SHP77 treated with DMSO at 0.1 percent for 48 hours (cell line): ENCODE results near the gene CNOT2.

Experiments used
- DNase-seq: peaks from one replicate; lab custom pipeline; 2025; lab: John Stamatoyannopoulos, UW

The CNOT2 gene

GRCh38 chr12:70242695-70243509 is at the start of gene CNOT2:
Gene CNOT2, plus strand, starts transcription at chr12:70243433. Its CDS starts 34,794 bp downstream, at chr12:70278227.
- DNase-seq, result peak; percentile 69

GRCh38 chr12:70194076-70194475 is 49.2 kb upstream of the CNOT2 start:
- DNase-seq, result no peak

DNA sequence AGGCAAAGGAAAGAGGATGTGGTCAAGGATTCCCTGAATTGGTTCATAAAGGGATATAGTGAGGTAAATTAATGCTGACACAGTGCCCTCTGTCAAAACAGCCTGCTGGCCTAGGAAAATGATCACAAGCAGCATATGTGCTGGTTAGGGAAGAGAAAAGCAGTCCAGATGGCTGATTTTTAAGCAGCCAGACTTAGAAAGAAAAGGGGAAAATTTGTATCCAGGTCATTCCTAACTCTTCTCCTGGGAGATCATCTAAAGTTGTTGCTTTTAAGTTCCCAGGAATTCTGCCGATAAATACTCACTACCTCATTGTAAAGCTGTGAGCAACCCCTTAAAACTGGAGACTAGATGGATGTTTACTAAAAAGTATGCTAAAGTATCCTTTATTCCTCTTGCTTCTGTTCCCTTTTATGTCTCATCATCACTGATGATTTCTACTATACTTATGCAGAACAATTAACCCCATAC is 46.4 kb upstream of the CNOT2 start:
- no peak for DNase-seq

DNA sequence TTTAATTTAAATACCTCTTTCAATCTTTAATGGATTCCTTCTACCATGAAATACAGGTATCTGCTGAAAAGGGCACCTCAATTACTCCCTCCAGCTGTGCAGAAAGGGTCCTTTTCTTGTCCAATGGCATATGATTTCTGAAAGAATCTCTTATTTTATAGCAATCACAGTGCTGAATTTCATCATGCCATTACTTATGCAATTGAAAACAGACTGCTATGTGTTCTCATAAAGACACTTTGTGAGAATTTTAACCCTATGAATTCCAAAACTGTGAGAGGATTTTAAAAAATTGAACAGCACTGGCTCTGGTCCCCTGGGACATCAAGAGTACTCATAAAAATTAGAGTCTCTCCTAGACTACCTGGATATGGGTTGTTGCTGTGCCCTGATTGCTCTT is 45.9 kb upstream of the CNOT2 start:
- no peak for DNase-seq

DNA sequence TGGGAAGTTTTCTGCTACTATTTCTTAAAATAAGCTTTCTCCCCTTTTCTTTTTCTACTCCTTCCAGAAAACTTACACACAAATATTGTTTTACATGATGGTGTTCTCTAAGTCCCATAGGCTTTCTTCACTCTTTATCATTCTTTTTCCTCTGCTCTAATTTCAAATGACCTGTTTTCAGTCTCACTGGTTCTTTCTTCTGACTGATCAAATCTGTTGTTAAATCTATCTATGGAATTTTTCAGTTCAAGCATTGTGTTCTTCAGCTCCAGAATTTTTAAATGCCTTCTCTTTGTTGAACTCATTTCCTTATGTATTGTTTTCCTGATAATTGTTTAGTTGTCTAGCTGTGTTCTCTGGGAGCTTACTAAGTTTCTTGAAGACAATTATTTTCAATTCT is 29.5 kb upstream of the CNOT2 start:
- no peak for DNase-seq

- DNase-seq, result no peak
Measured at GRCh38 chr12:70214972-70215617, 28.1 kb upstream of the CNOT2 start.

DNA sequence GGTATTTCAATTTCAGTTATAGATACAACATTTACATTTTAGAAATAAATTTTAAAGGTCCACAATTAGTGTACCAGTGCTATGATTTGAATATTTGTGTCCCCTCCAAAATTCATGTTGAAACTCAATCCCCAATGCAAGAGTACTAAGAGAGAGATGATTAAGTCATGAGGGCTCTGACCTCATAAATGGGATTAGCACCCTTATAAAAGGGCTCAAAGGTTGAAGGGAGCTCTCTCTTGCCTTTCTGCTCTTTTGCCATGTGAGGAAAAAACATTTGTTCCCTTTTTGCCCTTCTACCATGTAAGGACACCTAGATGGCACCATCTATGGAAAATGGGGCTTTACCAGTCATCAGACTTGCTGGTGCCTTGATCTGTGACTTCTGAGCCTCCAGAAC is 25.8 kb upstream of the CNOT2 start:
- no peak for DNase-seq

DNA sequence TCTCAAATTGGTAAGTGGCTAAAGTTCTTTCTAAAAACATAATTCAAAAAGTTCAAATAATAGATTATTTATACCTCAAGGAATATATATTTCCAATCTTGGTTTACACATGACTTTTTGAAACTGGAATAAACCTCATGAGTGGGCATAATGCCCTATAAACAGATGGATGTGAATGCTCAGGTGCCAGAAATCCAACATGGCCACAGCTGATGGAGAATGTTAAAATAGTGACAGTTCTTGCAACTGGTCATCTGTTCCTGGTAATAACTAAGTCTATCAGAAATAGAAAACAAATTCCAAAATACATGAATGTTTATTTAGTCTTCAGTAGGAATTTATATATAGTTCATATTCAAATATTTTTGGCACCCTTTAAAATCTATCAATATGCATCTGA is 21.6 kb upstream of the CNOT2 start:
- DNase-seq, result no peak

- DNase-seq, result no peak
Measured at GRCh38 chr12:70227911-70228310, 15.3 kb upstream of the CNOT2 start.

DNA sequence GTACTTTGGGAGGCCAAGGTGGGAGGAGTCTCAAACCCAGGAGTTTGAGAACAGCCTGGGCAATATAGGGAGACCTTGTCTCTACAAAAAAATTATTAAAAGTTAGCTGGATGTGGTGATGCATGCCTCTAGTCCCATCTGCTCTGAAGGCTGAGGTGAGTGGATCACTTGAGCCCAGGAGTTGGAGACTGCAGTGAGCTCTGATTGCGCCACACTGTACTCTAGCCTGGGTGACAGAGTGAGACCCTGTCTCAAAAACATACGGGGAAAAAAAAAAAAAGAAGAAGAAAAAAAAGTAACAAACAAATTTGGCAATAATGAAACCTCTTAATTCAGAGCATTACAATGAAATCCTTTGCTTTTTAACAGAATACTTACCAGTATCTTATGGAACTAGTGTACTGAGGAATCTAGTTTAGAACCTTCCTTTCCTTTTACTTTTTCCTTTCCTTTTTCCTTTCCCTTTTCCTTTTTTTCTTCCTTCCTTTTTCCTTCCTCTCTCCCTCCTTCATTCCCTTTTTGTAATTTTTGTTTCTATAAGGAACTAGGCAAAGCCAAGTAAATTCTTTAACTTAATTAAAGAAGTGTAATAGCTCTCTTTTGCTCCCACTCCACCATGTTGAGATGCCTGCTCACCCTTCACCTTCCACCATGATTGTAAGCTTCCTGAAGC is 12.2 kb upstream of the CNOT2 start:
- DNase-seq, result no peak

DNA sequence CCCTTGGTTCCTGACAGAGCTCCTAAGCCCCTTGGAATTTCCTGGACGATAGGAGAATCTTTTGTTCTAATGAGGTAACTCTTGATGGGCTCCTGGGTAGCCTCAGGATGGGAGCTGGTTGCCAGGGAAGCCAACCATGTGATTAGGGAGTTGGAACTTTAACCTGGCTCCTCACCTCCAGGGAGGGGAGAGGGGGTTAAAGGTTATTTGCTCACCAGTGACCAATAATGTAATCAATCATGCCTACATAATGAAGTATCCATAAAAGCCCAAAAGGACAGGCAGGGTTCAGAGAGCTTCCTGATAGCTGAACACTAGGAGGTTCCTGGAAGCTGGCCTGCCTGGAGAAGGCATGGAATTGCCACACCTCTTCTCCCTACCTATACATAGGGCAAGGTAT is 6.2 kb upstream of the CNOT2 start:
- no peak for DNase-seq

DNA sequence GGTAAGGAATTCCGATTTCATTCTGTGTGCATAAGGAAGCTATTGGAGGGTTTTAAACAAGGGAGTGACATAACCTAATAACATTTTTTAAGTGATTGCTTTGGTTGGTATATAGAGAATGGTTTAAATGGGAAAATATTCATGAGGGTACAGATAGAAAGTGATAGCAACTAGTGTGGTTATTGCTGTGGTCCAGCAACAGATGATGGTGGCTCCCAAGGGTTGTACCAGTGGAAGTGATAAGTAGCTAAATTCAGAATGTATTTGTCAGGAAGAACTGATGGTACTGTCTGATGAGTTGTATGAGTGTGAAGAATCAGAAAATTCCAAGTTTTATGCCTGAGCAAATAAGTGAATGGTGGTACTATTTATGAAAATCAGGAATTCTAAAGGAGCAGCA is 2.6 kb upstream of the CNOT2 start:
- no peak for DNase-seq

- DNase-seq, result no peak
Measured at GRCh38 chr12:70241845-70242244, 1.4 kb upstream of the CNOT2 start.

DNA sequence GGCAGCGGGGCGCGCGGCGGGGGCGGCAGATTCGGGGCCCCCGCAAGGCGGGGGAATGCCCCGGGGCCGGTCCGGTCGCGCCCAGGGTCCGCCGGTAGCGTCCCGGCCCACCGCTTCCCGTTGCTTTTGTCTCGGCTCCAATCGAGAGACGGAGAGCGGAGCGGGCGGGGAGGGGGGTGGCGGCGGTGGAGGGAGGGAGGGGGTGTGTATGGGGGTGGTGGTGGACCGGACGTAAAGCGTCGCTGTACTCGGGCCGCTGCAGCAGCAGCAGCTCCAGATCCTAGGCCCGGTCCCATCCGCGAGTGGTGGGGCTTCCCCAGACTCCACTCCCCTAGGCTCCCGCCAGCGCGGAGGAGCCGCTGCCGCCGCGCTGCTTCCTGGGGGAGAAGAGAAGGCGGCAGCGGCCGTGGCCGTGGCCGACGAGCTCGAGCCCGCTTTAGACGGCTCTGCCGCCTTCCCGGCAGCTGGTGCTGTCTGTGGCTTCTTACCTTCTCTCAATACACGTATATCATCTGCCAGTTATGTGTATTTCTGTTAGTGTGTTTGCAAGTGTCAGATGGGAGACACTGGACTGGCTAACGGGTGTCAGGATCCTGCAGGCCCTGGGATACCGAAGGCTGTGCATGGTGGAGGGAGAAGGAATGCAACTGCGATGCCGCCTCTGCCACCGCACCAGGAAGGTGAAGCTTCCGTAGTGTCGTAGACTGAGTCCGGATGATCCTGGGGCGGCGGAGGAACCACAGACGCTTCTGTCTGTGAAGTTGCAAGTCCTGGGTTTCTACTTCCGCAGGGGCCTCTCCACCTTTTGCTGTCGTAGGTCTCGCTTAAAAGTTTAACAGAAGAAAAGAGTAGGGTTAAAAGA is 508 bp downstream of the CNOT2 start:
- DNase-seq, result peak; percentile 22

DNA sequence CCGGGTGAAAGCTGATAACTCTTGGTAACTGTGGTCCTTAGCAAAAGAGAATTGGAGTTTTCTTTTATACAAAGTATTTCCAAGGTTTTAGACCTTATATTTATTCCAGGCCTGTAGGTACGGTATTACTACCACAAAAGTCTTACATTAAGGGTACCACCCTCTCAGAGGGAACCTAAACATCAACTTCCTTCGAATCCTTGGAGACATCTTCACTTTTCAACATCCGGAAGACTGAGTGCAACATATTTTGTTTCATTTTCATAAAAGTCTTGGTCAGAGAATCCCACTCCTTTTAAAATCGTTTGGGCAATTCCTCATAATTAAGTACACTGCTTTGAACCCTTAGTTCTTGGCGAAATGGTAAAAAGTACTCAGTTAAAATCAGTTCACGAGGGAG is 1.2 kb downstream of the CNOT2 start:
- DNase-seq, result no peak

DNA sequence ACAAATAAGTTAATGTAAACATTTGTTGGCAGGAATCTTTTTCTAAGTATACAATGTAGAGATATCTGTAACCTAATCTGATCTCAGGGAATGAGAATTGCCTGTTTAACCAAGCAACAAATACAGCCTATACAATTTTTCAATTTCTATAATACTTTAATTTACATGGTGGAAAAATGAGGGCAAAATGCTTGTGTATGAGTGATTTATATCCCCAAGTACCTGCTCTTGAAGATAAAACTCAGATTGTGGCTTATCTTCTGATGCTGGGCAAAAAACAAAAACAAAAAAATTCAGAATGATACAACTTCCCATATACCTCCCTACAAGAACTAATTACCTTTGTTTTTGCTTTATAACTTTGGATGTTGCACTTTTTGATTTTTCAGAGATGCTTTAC is 2.2 kb downstream of the CNOT2 start:
- DNase-seq, result no peak

DNA sequence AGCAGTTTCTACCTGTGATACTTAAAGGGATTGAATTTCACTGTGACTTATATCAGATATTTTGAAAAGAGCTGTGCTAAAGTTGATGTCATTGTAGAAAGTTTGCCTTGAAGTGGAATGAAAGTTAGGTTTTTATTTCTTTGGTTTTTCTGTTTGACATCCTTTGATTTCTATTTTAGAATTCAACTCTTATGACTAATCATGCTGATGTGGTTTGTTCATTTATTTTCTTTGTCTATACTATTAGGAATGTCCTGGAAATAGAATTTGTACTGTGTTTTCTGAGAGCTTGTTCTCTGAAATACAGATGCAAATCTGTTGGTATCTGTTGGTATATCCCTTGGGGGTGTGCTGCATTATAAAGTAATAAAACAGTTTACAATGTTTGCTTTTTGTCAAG is 3.3 kb downstream of the CNOT2 start:
- no peak for DNase-seq

GRCh38 chr12:70247653-70248199 is 4.5 kb downstream of the CNOT2 start:
- no peak for DNase-seq

DNA sequence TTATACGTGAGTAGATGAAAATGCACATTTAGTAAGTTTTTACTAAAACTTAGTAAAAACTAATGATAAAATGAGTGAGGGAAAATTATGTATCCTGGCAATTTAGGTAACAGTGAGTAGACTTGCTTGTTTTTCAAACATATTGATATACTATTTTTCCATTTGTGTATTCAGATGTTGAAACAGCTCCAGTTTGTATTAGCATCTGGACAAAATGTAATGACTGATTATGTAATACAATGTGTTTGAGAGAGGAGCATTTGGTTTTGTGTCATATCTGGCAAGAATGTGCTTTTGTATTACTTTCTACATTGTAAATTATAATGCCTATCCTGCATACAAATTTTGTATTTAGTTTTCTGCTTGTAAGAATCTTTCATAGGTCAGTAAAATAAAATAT is 5.6 kb downstream of the CNOT2 start:
- no peak for DNase-seq

DNA sequence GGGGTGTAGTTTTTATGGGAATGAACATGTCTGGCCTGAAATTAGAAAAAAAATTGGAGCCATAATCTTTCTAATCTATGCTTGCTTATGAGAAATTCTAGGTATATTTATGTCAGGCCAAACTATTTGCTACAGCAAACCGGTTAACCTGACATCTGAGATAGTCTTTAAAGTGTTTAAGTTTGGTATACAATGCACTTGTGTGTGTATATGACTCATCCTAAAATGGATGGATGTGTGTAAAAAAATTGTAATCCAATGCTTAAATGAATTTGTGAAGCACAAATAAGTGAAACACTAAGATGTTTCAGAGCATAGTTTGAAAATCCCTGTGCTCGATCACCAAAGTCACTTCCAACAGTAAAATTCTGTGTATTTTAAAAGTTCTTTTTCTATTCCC is 6.7 kb downstream of the CNOT2 start:
- DNase-seq, result no peak

- DNase-seq, result no peak
Measured at GRCh38 chr12:70251226-70251625, 8.0 kb downstream of the CNOT2 start.

GRCh38 chr12:70251661-70252060 is 8.4 kb downstream of the CNOT2 start:
- no peak for DNase-seq
